Natural killer cell (primary cell): ENCODE measurements around the gene AIFM2. TPM values are rescaled to one million over a fixed set of nuclear protein-coding genes. Genes with fewer than 3 reads are reported as not detected.

Experiments
- ATAC-seq, 3 donors: fragments of 150-1000 bp in 2 of 3; fragments of 200-7000 bp in 1 of 3; cut with Tn5 transposase; 1 replicate in 1 of 3; 2 replicates in 2 of 3; pipeline ENCODE4 v1.10.0; 2021; ENCODE audit warnings: mild to moderate bottlenecking in 2 of 3, moderate library complexity in 2 of 3
- DNase-seq, 2 donors: peaks; one replicate each; pipeline versions ENCODE4 v3.0.0 to v3.0.0-alpha.2; 2013 to 2021; ENCODE audit warnings: mixed read lengths in 1 of 2
- H3K27ac ChIP-seq: one replicate; pipeline ENCODE4 v1.5.1; 2013; ENCODE audit warnings: mild to moderate bottlenecking, low read length
- H3K27me3 ChIP-seq: one replicate; pipeline ENCODE4 v1.6.1; 2013; ENCODE audit warnings: low read length; ENCODE audit not compliant: control insufficient read depth, insufficient read depth
- H3K36me3 ChIP-seq: one replicate; pipeline ENCODE4 v1.6.1; 2013; ENCODE audit warnings: low read length; ENCODE audit not compliant: control insufficient read depth, insufficient read depth
- H3K4me1 ChIP-seq: one replicate; pipeline ENCODE4 v1.6.1; 2013; ENCODE audit warnings: low read length; ENCODE audit not compliant: control insufficient read depth, insufficient read depth
- H3K4me3 ChIP-seq: one replicate; pipeline ENCODE4 v1.5.1; 2013; ENCODE audit warnings: low read length
- H3K9me3 ChIP-seq: one replicate; pipeline ENCODE4 v1.6.1; 2013; ENCODE audit warnings: low read length; ENCODE audit not compliant: control insufficient read depth, insufficient read depth
- H3K27ac Mint-ChIP-seq, 2 donors: one replicate each; pipeline ENCODE4 v1.8.0; 2022; ENCODE audit warnings: mild to moderate bottlenecking in 2 of 2, mixed read lengths in 2 of 2, moderate library complexity in 1 of 2
- H3K27me3 Mint-ChIP-seq, 2 donors: one replicate each; pipeline ENCODE4 v1.8.0; 2022; ENCODE audit warnings: low read depth in 2 of 2, mixed read lengths in 2 of 2
- H3K36me3 Mint-ChIP-seq: one replicate; pipeline ENCODE4 v1.8.0; 2022; ENCODE audit warnings: mixed read lengths
- H3K4me1 Mint-ChIP-seq, 2 donors: one replicate each; pipeline ENCODE4 v1.8.0; 2022; ENCODE audit warnings: mixed read lengths in 2 of 2
- H3K4me3 Mint-ChIP-seq: one replicate; pipeline ENCODE4 v1.8.0; 2022; ENCODE audit warnings: mild to moderate bottlenecking, moderate library complexity, mixed read lengths
- H3K9me3 Mint-ChIP-seq, 2 donors: one replicate each; pipeline ENCODE4 v1.8.0; 2022; ENCODE audit warnings: mixed read lengths in 2 of 2
- WGBS: methylation state at CpG from one replicate; pipeline ENCODE4 v1.1.7; 2013; ENCODE audit warnings: missing lambda C conversion rate; ENCODE audit not compliant: insufficient coverage; 5-methylcytosine and 5-hydroxymethylcytosine counted together
- intact Hi-C: fragments of 100-400 bp; cut with micrococcal nuclease; formaldehyde crosslinking; loops from one replicate; pipeline ENCODE4 v1.14.2; 2022
- total RNA-seq, 4 donors: library from RNA; stranded (reverse); fragments of 120-200 nt in 1 of 4; gene quantifications; one replicate each; pipeline versions ENCODE4 v1.2.3 to v1.2.4, GENCODE V29; 2013 to 2022
- TF ChIP-seq, protein P1 (sequence below): fragments of 200-600 bp; IDR thresholded peaks from one replicate; pipeline ENCODE4 v1.8.0; 2022; ENCODE audit warnings: antibody characterized with exemption

AIFM2 gene
- total RNA-seq, 3 donors from 2014 or later (not counting 1 experiment from before 2014, with no cell fraction given), result 3.7 to 4.2 (median 3.9) TPM

DNA sequence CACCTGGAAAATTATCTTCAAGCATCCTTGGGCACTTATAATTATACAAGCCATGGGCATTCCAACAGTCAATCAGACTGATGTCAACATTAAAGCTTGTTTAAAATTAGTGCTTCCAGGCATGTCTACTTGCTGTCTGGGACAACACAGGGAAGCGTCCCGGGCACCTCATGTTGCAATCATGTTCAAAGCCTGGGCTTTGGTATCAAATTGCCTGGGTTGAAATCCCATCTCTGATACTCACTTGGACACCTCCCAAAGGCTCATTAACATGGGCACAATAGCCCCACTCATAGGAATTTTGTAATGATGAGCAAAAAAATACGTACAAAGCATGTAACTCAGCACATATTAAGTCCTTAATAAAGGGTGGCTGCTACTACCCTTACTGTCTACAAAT, 14.4 kb downstream of the AIFM2 start:
- Mint-ChIP-seq H3K27ac (no peak overlapping the region), H3K4me1 (peaks cover 6 to 7% of the 10 kb centered on the region in 2 donors), H3K4me3 (no peak overlapping the region), H3K27me3 (no peaks in the 10 kb centered on the region), H3K9me3 (no peaks in the 10 kb centered on the region), H3K36me3 (no peaks in the 10 kb centered on the region)
- H3K9me3 ChIP-seq, result no peaks in the 10 kb centered on the region
- DNase-seq (no peak), ATAC-seq (no peak)
- H3K27me3 ChIP-seq, result no peaks in the 10 kb centered on the region
- H3K4me3 ChIP-seq, result no peak overlapping the region
- H3K4me1 ChIP-seq, result peaks cover 12% of the 10 kb centered on the region
- no peak overlapping the region for H3K27ac ChIP-seq
- TF ChIP-seq, protein P1, sequence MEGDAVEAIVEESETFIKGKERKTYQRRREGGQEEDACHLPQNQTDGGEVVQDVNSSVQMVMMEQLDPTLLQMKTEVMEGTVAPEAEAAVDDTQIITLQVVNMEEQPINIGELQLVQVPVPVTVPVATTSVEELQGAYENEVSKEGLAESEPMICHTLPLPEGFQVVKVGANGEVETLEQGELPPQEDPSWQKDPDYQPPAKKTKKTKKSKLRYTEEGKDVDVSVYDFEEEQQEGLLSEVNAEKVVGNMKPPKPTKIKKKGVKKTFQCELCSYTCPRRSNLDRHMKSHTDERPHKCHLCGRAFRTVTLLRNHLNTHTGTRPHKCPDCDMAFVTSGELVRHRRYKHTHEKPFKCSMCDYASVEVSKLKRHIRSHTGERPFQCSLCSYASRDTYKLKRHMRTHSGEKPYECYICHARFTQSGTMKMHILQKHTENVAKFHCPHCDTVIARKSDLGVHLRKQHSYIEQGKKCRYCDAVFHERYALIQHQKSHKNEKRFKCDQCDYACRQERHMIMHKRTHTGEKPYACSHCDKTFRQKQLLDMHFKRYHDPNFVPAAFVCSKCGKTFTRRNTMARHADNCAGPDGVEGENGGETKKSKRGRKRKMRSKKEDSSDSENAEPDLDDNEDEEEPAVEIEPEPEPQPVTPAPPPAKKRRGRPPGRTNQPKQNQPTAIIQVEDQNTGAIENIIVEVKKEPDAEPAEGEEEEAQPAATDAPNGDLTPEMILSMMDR, result no peak
- intact Hi-C loops, result no loop called here
- peaks cover 7% of the 10 kb centered on the region for H3K36me3 ChIP-seq
- WGBS, result 97% methylated on average over 3 of the region's 3 CpGs

DNA sequence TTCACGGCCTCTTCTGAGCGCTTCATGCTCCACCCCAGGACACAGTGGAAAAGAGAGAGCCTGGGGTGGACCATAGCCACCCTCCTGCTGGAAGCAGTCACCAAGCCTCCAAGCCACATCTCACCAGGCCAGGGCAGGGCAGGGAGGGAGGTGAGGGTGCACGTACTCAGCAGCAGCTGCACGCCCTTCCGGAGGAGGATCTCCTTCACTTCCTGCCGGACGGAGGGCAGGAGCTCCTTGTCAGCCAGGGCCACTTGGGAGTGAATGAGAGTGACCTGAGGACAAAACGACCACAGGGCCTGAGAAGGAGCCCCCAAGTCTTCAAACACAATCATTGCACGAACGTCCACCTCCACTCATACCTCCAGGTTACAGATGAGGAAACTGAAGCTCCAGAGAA, 15.0 kb downstream of the AIFM2 start:
- ATAC-seq, result no peak
- Histone ChIP-seq H3K9me3 (no peaks in the 10 kb centered on the region), H3K4me1 (peaks cover 9% of the 10 kb centered on the region), H3K4me3 (no peak overlapping the region), H3K27me3 (no peaks in the 10 kb centered on the region), H3K27ac (no peak overlapping the region), H3K36me3 (peaks cover 10% of the 10 kb centered on the region)
- no peaks in the 10 kb centered on the region for H3K27me3 Mint-ChIP-seq
- H3K4me1 Mint-ChIP-seq, result peaks cover 5 to 6% of the 10 kb centered on the region in 2 donors
- whole genome bisulfite sequencing, result 89% methylated on average over 10 of the region's 10 CpGs
- TF ChIP-seq, protein P1, result no peak
- no peak for DNase-seq
- H3K27ac Mint-ChIP-seq, result no peak overlapping the region
- H3K36me3 Mint-ChIP-seq, result no peaks in the 10 kb centered on the region
- H3K9me3 Mint-ChIP-seq, result no peaks in the 10 kb centered on the region
- intact Hi-C loops, result no loop called here
- H3K4me3 Mint-ChIP-seq, result no peak overlapping the region

DNA sequence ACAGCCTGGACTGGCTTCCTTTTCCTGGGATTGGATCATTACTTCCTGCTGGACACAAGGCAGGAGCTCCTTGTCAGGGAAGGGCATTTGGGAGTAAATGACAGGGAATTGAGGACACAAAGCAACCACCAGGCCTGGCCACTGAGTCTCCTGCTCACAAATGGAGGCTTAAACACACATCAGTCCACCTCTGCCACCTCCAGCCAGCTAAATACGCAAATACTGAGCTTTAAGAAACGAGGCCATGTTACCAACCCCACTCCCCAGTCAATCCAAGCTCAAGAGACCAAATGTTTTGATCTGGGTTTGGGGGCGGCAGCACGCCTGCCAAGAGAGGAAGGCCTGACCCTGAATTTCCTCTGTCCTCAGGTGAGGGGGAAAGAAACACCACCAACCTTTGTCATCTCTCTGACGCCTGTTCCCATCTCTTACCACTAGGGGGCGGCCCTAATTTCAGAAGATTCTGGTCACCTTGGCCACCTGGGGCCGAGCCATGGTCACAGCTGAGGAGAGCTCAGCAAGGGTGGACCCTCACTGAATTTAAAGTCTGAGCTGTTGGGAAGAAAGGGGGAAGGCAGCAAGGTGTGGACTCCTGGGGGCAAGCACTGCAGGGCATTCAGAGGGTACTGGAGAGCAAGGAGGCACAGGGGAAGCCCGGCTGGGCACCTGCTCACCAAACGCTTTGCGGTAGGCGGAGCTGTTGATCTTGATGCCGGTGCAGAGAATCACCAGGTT, 16.5 kb downstream of the AIFM2 start:
- H3K27ac ChIP-seq, result no peak overlapping the region
- peak; percentile 68 to 85 (median 85) for ATAC-seq
- H3K36me3 ChIP-seq, result peaks cover 11% of the 10 kb centered on the region
- H3K27me3 Mint-ChIP-seq, result no peaks in the 10 kb centered on the region
- H3K4me1 Mint-ChIP-seq, result peaks cover 5 to 6% of the 10 kb centered on the region in 2 donors
- H3K27ac Mint-ChIP-seq, result no peak overlapping the region
- TF ChIP-seq, protein P1, result peak; percentile 98
- H3K36me3 Mint-ChIP-seq, result no peaks in the 10 kb centered on the region
- no peaks in the 10 kb centered on the region for H3K9me3 Mint-ChIP-seq
- no peaks in the 10 kb centered on the region for H3K27me3 ChIP-seq
- intact Hi-C loops, result loop anchor here (1.0 kb wide), 1 partner anchor 248 kb away; no protein-coding TSS in a partner anchor
- peaks cover 9% of the 10 kb centered on the region for H3K4me1 ChIP-seq
- WGBS, result 33% methylated on average over 12 of the region's 12 CpGs
- peak; percentile 44 to 77 for DNase-seq
- no peaks in the 10 kb centered on the region for H3K9me3 ChIP-seq
- no peak overlapping the region for H3K4me3 ChIP-seq
- H3K4me3 Mint-ChIP-seq, result no peak overlapping the region
